Measurements from ENCODE around the gene TST. TPM values are rescaled to one million over a fixed set of nuclear protein-coding genes. Genes with fewer than 3 reads are reported as not detected.

The TST gene
- total and polyA plus RNA-seq, 2 of the 8 experiments (the other 6 are each of a cell fraction or from before 2014, with no cell fraction given), result 22.6 to 61.6 TPM

- no peak overlapping the region for H2BK12ac ChIP-seq (ENCODE audit: low read depth, low read length)
- ChIA-PET CTCF (ENCODE audit: partially characterized antibody) (interaction anchor here (0.6 to 2.1 kb wide), 4 partner anchors 9 to 367 kb away, joined by 3 to 6 read pairs (median 4); no protein-coding TSS in a partner anchor), POLR2A (ENCODE audit: partially characterized antibody) (interaction anchor here (1.4 kb wide), 1 partner anchor 11 kb away, joined by 4 read pairs; the partner anchor contains the start of gene KCTD17)
- no peak for TF ChIP-seq HDAC6 (IDR thresholded peaks at IDR 0.05; ENCODE audit: low read depth, low read length)
- no peak overlapping the region for H2BK15ac ChIP-seq (ENCODE audit: low read length)
- no peak overlapping the region for H3K18ac ChIP-seq (ENCODE audit: extremely low read depth, low read length)
- no peak for DNase-seq (ENCODE audit: low read depth in 1 of 2, low spot score in 2 of 2)
- no peak overlapping the region for H2AK5ac ChIP-seq (ENCODE audit: low read depth, low read length)
- no peak for FAIRE-seq
- peak overlapping the region; percentile 28; the same call in 1 of the 2 replicates for H4K8ac ChIP-seq (ENCODE audit: extremely low read depth, insufficient read depth, low read length)
- no peak overlapping the region for H4K5ac ChIP-seq (ENCODE audit: insufficient read length, low read depth, low read length)
- no peak overlapping the region for H3K56ac ChIP-seq (replicated peaks; ENCODE audit: insufficient read length, low read depth, low read length)
- peaks cover 0 to 3% (median under 1%) of the 10 kb centered on the region in 4 experiments; a peak in 3 of 8 replicates for H3K36me3 ChIP-seq (ENCODE audit: control insufficient read depth in 2 of 4, insufficient read depth in 4 of 4, low read length in 3 of 4)
- no peak overlapping the region for H2BK120ac ChIP-seq (replicated peaks; ENCODE audit: low read depth, low read length)
- WGBS, 2 experiments (ENCODE audit: extremely low coverage in 1 of 2, insufficient coverage in 1 of 2, insufficient read length in 1 of 2, insufficient replicate concordance in 2 of 2, low coverage in 1 of 2, low lambda C conversion rate in 2 of 2, missing lambda C conversion rate in 1 of 2), result 68% methylated on average over 9 of the region's 15 CpGs; no CpG with 5 or more reads in 1 of the 2 experiments
- no peak overlapping the region for H3K9ac ChIP-seq (replicated peaks in 1 of 4; ENCODE audit: extremely low read depth in 1 of 4, low read depth in 3 of 4, low read length in 3 of 4)
- H3K23me2 ChIP-seq (ENCODE audit: low read depth, low read length), result no peaks in the 10 kb centered on the region; the same call in 1 of the 2 replicates
- no peak overlapping the region for H3K4ac ChIP-seq (replicated peaks; ENCODE audit: insufficient read length, low read depth, low read length)
- no peak overlapping the region for H4K91ac ChIP-seq (replicated peaks; ENCODE audit: insufficient read length, low read length)
- no peak overlapping the region for H3K14ac ChIP-seq (ENCODE audit: insufficient read length)
- H3K4me2 ChIP-seq (ENCODE audit: insufficient read depth in 1 of 2, low read depth in 2 of 2, low read length in 2 of 2), result peak overlapping the region in 1 of 2 experiments; percentile 29; a peak in 1 of 4 replicates
- peaks cover 0 to 23% (median 17%) of the 10 kb centered on the region in 4 experiments; a peak in 6 of 7 replicates for H3K27me3 ChIP-seq (replicated peaks in 1 of 4; ENCODE audit: control insufficient read depth in 3 of 4, extremely low read depth in 1 of 4, insufficient read depth in 3 of 4, low read length in 3 of 4)
- H3K27ac ChIP-seq (ENCODE audit: low read depth, low read length), result no peak overlapping the region
- H3K23ac ChIP-seq (ENCODE audit: insufficient read length), result no peak overlapping the region
- H4K20me1 ChIP-seq (replicated peaks in 1 of 2; ENCODE audit: control insufficient read depth in 1 of 2, insufficient read depth in 2 of 2, low read length in 2 of 2), result peaks cover 0 to 8% of the 10 kb centered on the region in 2 experiments
- H3K79me2 ChIP-seq (ENCODE audit: control insufficient read depth in 1 of 2, insufficient read depth in 2 of 2, low read length in 2 of 2), result no peaks in the 10 kb centered on the region
- no peak overlapping the region for H3K4me3 ChIP-seq (ENCODE audit: extremely low read depth in 1 of 4, insufficient read depth in 2 of 4, low read depth in 3 of 4, low read length in 4 of 4)
- no peak overlapping the region for H2AFZ ChIP-seq (ENCODE audit: low read length)
- H2BK20ac ChIP-seq (ENCODE audit: low read length), result no peak overlapping the region
- H3K79me1 ChIP-seq (ENCODE audit: low read depth, low read length), result no peaks in the 10 kb centered on the region
- peaks cover 0 to 20% (median 12%) of the 10 kb centered on the region in 4 experiments; a peak in 6 of 7 replicates for H3K4me1 ChIP-seq (replicated peaks in 1 of 4; ENCODE audit: control insufficient read depth in 3 of 4, insufficient read depth in 4 of 4, low read length in 3 of 4)
- no peak overlapping the region for H2BK5ac ChIP-seq (ENCODE audit: low read depth, low read length)
- H3K9me3 ChIP-seq (ENCODE audit: insufficient read depth in 2 of 2, low read depth in 1 of 2, low read length in 1 of 2), result no peaks in the 10 kb centered on the region
Measured at GRCh38 chr22:37062702-37063381, 43.6 kb upstream of the TST start.

Measured in H1 (cell line).